ENCODE data around the gene MGAT5.

Gene MGAT5

GRCh38 chr2:134269972-134270735 is 16.3 kb downstream of the MGAT5 start:
- peaks cover 8% of the 10 kb centered on the region for H3K36me3 Mint-ChIP-seq (ENCODE audit: low read depth)
- peak overlapping the region; percentile 34 for H3K27ac Mint-ChIP-seq
- DNase-seq: no peak
- no peaks in the 10 kb centered on the region for H3K9me3 Mint-ChIP-seq
- no peak overlapping the region for H3K4me3 Mint-ChIP-seq
- no peaks in the 10 kb centered on the region for H3K27me3 Mint-ChIP-seq (ENCODE audit: low read depth, poor library complexity)
- H3K4me1 Mint-ChIP-seq: peaks cover 44% of the 10 kb centered on the region
- TF ChIP-seq CTCF (IDR thresholded peaks at IDR 0.05): no peak

GRCh38 chr2:134271758-134272157 is 17.9 kb downstream of the MGAT5 start:
- peaks cover 44% of the 10 kb centered on the region for H3K4me1 Mint-ChIP-seq
- H3K27me3 Mint-ChIP-seq (ENCODE audit: low read depth, poor library complexity): no peaks in the 10 kb centered on the region
- DNase-seq: no peak
- H3K4me3 Mint-ChIP-seq: no peak overlapping the region
- H3K36me3 Mint-ChIP-seq (ENCODE audit: low read depth): peaks cover 14% of the 10 kb centered on the region
- TF ChIP-seq CTCF (IDR thresholded peaks at IDR 0.05): no peak
- no peaks in the 10 kb centered on the region for H3K9me3 Mint-ChIP-seq
- no peak overlapping the region for H3K27ac Mint-ChIP-seq

- no peak for TF ChIP-seq CTCF (IDR thresholded peaks at IDR 0.05)
- H3K36me3 Mint-ChIP-seq (ENCODE audit: low read depth): peaks cover 18% of the 10 kb centered on the region
- peaks cover 3% of the 10 kb centered on the region for H3K27me3 Mint-ChIP-seq (ENCODE audit: low read depth, poor library complexity)
- no peak for DNase-seq
- no peak overlapping the region for H3K4me3 Mint-ChIP-seq
- H3K27ac Mint-ChIP-seq: no peak overlapping the region
- peaks cover 44% of the 10 kb centered on the region for H3K4me1 Mint-ChIP-seq
- no peaks in the 10 kb centered on the region for H3K9me3 Mint-ChIP-seq
Observed at GRCh38 chr2:134272806-134273205, 18.9 kb downstream of the MGAT5 start.

GRCh38 chr2:134273256-134273983 is 19.5 kb downstream of the MGAT5 start:
- H3K4me3 Mint-ChIP-seq: no peak overlapping the region
- peaks cover 20% of the 10 kb centered on the region for H3K36me3 Mint-ChIP-seq (ENCODE audit: low read depth)
- no peaks in the 10 kb centered on the region for H3K9me3 Mint-ChIP-seq
- peaks cover 44% of the 10 kb centered on the region for H3K4me1 Mint-ChIP-seq
- peaks cover 3% of the 10 kb centered on the region for H3K27me3 Mint-ChIP-seq (ENCODE audit: low read depth, poor library complexity)
- no peak for TF ChIP-seq CTCF (IDR thresholded peaks at IDR 0.05)
- no peak for DNase-seq
- H3K27ac Mint-ChIP-seq: peak overlapping the region; percentile 34

- Mint-ChIP-seq H3K27me3 (ENCODE audit: low read depth, poor library complexity) (peaks cover 3% of the 10 kb centered on the region), H3K4me3 (no peak overlapping the region), H3K36me3 (ENCODE audit: low read depth) (peaks cover 27% of the 10 kb centered on the region), H3K27ac (no peak overlapping the region), H3K4me1 (peaks cover 44% of the 10 kb centered on the region), H3K9me3 (no peaks in the 10 kb centered on the region)
- TF ChIP-seq CTCF (IDR thresholded peaks at IDR 0.05): no peak
- DNase-seq: no peak
Observed at GRCh38 chr2:134274121-134274520, 20.2 kb downstream of the MGAT5 start.

Data from nephron progenitor cell (in vitro differentiated cells).